GM12874 (cell line): ENCODE results near the gene TDRKH.

Source experiments
- CTCF ChIP-seq: IDR thresholded peaks from 2 replicates; pipeline ENCODE4 v1.5.1; 2011; ENCODE audit warnings: low read depth, mild to moderate bottlenecking, control low read depth, low read length, moderate library complexity; ENCODE audit not compliant: insufficient read depth

Gene TDRKH

DNA sequence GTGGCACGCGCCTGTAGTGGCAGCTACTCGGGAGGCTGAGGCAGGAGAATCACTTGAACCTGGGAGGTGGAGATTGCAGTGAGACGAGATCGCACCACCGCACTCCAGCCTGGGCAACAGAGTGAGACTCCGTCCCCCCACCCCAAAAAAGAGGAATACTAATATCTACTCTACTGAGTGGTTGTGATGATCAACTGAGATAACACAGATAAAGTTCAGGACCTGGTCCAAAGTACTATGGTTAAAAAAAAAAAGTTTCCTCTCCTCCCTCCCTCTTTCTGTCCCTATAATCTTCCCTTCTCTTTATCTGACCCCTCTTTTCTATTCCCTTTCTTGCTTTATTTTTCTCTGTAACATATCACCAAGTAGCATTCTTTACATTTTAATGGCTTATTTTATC, 45.3 kb upstream of the TDRKH start:
- no peak for TF ChIP-seq CTCF

DNA sequence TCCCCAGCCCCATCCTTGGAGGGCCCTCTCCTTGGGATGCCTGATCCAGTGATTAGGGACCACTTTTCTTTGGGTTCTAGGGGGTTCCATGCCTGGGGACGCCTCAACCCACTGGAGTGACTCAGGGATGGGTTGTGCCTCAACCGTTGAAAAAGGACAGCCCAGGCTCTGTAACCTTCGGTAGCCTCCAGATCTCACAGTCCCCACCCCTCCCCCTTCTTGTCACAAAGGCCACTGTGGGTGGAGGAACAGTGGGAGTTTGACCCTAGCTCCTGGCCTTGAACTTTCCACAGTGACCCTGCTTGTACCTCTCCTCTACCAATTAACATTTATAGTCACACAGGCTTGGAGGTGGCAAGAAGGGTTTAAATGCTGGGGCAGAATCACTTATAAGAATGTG, 43.9 kb upstream of the TDRKH start:
- TF ChIP-seq CTCF: no peak

- TF ChIP-seq CTCF: no peak
These were observed 43.0 kb upstream of the TDRKH start for GRCh38 chr1:151833172-151833900.

GRCh38 chr1:151832318-151832980, 42.1 kb upstream of the TDRKH start:
- TF ChIP-seq CTCF: no peak

- no peak for TF ChIP-seq CTCF
These were observed 41.3 kb upstream of the TDRKH start, which contains the start of gene RORC for GRCh38 chr1:151831605-151832004. Gene RORC (minus strand): TSS chr1:151831802. CDS start chr1:151831764, 38 bp downstream.

DNA sequence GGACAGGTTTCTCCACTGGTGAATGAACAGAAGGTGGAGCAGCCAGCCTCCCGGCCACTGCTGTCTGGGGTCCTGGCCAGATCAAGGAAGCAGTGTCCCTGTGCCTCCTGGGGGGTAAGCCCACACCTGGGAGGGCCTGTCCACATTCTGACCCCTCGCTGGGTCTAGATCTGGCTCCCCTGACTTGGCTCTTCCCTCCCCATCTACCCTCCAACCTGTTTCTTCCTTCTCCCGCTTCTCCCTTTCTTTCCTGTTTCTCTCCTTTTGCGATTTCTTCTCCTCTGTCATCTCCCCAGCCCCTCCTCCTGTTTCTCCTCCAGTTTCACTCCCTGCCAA, 40.9 kb upstream of the TDRKH start:
- TF ChIP-seq CTCF: no peak

GRCh38 chr1:151830055-151830454, 39.8 kb upstream of the TDRKH start:
- TF ChIP-seq CTCF: no peak
